HG02981 (cell line): Measurements from ENCODE around the gene CILP.
"Not testable (repeated sequence)": the region's sequence is repeated elsewhere in the genome, so short reads cannot be mapped to it uniquely, and the experiment has no call there.

Source experiments
- ATAC-seq: cut with Tn5 transposase; IDR thresholded peaks from one replicate; pipeline ENCODE4 v1.9.1; 2021; ENCODE audit warnings: mild to moderate bottlenecking, moderate library complexity; ENCODE audit not compliant: unreplicated experiment

The CILP gene

GRCh38 chr15:65197337-65197645 is 14.0 kb downstream of the CILP start:
- no peak for ATAC-seq

GRCh38 chr15:65196637-65197336 is 14.5 kb downstream of the CILP start:
- no peak for ATAC-seq

DNA sequence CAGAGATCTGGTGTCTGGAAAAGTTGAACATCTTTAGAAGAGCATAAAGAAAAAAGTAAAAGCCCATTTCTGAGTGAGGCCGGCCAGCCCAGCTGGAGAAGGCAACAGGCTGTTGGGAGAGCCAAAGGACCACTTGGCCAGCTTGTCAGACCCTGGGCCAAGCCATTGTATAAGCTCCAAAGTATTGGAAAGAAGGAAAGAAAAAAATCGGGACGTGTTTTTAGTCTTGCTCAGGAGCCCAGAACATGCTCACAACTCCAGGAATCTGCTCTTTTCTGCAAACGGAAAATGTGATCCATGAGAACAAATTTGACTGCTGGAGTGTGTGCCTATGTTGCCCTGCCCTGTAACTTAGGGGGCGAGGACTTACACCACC is 15.7 kb downstream of the CILP start:
- no peak for ATAC-seq

DNA sequence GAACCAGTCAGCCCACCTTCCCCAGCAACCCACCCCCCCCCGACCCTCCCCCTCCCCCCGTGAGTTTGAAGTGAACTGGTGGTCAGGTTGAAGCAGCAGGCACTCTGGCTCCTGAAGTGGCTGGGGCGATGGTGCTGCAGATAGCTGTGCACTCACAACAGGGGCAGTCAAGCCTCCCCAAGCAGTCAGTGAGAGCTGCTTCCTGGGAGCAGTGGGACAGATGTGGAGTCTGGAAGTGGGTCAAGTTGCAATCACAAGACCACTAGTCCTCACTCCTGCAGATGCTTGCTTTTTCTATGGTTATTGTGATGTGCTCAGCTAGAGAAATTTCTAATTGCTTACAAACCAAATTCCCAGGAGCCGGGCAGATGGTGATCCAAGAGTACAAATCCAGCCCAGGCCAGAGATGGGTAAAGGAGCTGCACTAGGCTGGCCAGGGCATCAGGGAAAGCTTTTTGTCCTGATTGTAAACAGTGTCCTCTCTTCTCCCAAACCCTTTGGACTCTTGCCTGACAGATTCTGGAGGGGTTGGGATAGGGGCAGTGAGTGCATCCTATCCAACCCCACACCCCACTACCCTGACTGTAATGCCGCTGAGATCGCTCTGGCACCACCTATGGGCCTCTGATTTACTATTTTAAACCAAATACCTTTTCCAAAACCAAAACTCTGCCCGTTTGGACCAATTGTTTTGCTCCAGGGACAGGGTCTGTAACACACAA is 16.3 kb downstream of the CILP start:
- ATAC-seq, result no peak

DNA sequence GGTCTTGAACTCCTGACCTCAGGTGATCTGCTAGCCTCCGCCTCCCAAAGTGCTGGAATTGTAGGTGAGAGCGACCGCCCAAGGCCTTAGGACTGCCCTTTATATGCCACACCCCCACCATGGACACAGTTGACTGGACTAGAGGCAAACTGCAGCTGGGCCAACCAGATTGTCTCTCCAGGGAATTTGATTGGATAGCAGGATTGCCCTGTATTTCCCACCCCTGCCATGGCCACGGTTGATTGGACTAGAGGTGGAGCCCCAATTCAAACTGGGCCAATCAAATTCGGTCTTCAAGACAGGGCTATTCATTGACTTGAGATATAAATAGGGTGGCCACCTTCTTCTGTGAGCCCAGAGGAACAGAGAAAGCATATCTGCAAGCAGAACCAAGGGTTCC is 19.3 kb downstream of the CILP start:
- ATAC-seq, result no peak

DNA sequence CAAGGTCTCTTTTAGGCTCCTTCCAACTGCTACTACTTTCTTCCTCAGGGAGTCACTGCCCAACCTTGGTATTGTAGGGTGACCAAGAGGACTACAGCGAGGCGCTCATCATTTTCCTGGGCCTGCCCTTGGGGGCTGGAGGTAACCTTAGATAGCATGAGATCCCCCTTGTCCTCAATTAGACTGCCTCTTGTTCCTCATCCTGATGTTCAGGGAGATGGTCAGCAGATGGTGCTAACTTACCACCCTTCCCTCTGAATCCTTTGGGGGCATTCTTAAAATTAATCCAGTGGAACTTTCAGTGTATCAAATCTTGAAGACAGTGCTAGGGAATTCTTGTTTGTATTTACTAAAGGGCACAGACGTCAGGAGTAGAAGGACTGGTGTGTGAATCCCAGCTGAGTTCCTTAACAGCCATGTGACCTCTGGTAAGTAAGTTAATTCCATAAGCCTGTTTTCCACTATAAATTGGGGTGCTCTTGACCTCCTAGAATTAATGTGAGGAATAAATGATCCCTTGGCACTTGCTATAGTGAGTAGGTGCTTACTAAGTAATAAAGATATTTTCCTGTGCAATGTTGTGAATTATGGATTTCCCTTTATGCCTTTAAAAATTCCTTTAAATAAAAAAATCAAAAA is 22.1 kb downstream of the CILP start:
- ATAC-seq, result no peak

DNA sequence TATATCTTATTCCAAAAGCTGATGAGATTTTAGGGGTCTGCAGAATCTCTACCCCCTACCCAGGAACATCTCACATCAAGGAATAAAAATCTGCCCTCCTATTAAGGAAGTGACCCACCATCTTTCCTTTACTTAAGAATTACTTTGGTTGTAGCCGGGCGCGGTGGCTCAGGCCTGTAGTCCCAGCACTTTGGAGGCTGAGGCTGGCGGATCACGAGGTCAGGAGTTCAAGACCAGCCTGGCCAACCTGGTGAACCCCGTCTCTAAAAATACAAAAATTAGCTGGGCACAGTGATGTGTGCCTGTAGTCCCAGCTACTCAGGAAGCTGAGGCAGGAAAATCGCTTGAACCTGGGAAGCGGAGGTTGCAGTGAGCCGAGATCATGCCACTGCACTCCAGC is 22.8 kb downstream of the CILP start:
- ATAC-seq, result not testable (repeated sequence)

GRCh38 chr15:65184868-65185717 is 26.2 kb downstream of the CILP start, which contains the start of gene CLPX:
Gene CLPX, minus strand, starts transcription at chr15:65185342. Its CDS starts 189 bp downstream, at chr15:65185153.
- ATAC-seq, result peak; percentile 72

GRCh38 chr15:65184305-65184867 is 26.9 kb downstream of the CILP start:
- ATAC-seq, result peak; percentile 26

DNA sequence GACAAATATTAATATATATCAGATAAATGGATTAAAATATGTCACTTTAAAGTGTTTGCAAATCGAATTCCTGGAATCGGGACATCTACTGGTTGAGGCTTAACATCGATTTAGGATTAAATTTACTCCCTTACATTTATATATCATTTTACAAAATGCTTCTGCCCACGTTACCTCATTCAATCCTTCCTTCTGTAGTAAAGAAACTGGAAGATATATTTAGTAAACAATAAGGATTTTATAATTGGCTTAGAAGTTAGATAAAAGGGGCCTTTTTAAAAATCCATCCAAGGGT is 27.5 kb downstream of the CILP start:
- no peak for ATAC-seq

DNA sequence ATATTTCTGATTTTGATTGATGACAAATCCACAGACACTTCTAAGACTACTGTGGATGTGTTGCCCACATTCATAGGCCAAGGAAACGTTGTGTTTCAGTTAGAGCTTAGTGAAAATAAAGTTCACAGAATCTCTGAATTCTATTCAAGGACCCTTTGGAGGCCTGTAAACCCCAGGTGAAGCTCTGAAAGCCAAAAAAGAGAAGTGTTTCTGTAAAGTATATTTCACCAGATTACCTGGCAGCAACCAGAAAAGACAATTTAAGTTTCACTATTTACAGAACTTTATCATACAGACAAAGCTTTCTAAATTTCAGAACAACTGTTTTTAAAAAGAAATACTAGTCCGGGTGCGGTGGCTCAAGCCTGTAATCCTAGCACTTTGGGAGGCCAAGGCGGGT is 28.7 kb downstream of the CILP start:
- no peak for ATAC-seq

DNA sequence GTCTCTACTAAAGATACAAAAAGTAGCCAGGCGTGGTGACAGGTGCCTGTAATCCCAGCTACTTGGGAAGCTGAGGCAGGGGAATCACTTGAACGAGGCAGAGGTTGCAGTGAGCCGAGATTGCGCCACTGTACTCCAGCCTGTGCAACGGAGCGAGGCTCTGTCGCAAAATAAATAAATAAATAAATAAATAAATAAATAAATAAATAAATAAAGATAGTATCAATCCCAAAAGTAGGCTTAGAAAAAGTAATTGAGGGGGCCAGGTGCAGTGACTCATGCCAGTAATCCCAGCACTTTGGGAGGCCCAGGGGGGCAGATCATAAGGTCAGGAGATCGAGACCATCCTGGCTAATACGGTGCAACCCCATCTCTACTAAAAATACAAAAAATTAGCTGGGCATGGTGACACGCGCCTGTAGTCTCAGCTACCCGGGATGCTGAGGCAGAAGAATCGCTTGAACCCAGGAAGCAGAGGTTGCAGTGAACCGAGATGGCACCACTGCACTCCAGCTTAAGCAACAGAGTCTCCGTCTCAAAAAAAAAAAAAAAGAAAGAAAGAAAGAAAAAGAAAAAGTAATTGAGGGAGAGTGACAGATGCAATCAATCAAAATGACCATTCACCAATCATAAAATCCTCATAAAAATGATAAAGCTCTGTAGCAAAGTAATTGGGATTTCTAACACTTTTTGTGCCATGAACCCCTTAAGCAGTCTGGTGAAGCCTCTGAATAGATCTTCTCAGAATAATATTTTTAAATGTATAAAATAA is 29.5 kb downstream of the CILP start:
- not testable (repeated sequence) for ATAC-seq

- no peak for ATAC-seq
Measured at GRCh38 chr15:65180167-65180566, 31.1 kb downstream of the CILP start.

DNA sequence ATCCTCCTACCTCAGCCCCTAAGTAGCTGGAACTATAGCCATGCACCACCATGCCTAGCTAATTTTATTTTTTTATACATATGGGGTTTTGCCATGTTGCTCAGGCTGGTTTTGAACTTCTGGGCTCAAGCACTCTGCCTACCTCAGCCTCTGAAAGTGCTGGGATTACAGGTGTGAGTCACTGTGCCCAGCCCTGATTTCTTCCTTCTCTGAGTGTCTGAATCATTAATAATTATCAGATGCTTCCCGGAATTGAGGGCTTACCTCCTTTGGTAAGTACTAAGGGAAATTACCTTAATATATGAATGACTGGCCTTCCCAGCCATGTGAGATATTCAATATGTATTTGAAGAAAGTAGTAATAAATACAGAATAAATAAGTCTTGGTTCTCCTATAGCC is 33.4 kb downstream of the CILP start:
- no peak for ATAC-seq

DNA sequence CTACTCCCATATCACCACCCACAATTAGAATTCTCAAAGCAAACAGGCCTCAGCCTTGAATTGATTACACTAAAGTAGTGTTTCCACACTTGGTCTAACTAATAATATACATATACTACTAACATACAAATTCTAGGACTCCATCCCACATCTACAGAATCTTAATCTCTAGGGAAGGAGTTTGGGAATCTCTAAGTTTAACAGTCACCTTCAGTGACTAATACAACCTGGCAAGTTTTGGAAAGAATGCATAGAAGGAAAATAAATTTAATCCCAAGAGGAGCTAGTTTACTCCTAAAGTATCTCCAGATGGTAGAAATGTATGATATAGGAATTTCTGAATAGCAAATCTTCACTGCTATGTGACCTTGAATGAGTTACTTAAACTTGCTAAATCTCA is 35.2 kb downstream of the CILP start:
- no peak for ATAC-seq

DNA sequence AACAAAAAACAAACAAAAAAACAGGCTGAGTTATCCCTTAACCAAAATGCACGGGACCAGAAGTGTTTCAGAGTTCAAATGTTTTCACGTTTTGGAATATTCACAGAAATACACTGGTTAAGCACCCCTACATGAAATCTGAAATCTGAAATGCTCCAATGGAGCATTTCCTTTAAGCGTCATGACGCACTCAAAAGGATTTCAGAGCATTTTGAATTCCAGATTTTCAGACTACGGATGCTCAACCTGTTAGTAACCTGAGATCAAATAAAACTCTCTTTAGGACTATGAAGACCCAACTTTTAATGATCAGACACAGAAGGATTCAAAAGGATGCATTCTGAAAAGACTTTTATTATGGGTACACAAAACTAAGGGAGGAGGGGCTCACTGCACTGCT is 35.8 kb downstream of the CILP start:
- ATAC-seq, result no peak

DNA sequence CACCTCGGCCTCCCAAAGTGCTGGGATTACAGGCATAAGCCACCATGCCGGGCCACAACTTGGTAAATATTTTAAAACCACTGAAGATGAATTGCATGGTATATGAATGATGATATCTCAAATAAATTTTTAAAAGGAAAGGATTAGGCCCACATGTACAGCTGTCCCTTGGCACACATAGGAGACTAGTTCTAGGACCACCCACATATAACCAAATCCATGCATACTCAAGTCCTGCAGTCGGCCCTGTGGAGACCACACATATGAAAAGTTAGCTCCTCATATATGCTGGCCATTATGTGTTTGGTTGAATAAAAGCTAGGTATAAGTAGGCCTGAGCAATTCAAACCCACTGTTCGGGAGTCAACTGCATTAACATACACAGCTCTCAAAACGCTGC is 36.8 kb downstream of the CILP start:
- no peak for ATAC-seq

DNA sequence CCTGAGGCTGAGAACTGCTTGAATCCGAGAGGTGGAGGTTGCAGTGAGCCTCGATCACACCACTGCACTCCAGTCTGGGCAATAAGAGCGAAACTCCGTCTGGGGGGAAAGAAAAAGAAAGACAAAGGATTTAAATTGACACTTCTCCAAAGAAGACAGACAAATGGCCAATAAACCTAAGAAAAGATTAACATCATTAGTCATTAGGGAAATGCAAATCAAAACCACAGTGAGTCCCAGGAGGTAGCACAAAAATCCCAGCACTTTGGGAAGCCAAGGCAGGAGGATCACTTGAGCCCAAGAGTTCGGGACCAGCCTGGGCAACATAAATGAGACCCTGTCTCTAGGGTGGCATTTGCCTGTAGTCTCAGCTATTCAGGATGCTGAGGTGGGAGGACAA is 38.7 kb downstream of the CILP start:
- ATAC-seq, result no peak

- ATAC-seq, result no peak
Measured at GRCh38 chr15:65171428-65171827, 39.8 kb downstream of the CILP start.

DNA sequence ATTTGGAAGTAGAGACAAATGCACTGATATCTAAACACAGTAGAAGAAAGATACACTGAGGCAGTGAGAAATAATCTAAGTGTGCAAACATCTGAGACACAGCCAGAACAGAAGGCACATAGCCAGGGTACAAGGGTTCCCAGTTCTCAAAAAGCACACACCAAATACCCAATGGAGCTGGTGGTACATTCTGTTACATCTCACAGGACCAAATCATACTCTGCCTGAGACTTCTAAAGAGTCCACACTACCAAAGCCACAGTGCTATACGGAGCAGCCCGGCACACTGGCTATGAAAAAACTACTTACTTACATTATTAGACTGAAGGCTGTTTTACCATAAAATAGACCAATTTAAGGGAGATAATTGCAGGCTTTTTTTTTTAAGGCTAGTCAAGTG is 45.4 kb downstream of the CILP start:
- ATAC-seq, result no peak

GRCh38 chr15:65164139-65164538 is 47.1 kb downstream of the CILP start:
- ATAC-seq, result no peak
